ENCODE data around the gene SGSM2. TPM values are rescaled to one million over a fixed set of nuclear protein-coding genes. Genes with fewer than 3 reads are reported as not detected.

The SGSM2 gene
- total RNA-seq, 1 experiment from 2014 or later: 65.6 TPM

GRCh38 chr17:2397247-2398171 is 60.2 kb downstream of the SGSM2 start:
- Mint-ChIP-seq H3K9me3 (ENCODE audit: unreplicated experiment) (no peaks in the 10 kb centered on the region), H3K4me3 (ENCODE audit: unreplicated experiment) (peak overlapping the region; percentile 86), H3K4me1 (ENCODE audit: low read depth, unreplicated experiment) (peaks cover 29% of the 10 kb centered on the region), H3K27ac (ENCODE audit: unreplicated experiment) (peak overlapping the region; percentile 93), H3K27me3 (ENCODE audit: insufficient read depth, unreplicated experiment) (no peaks in the 10 kb centered on the region), H3K36me3 (ENCODE audit: insufficient read depth, unreplicated experiment) (peaks cover 70% of the 10 kb centered on the region)
- no peak for TF ChIP-seq CTCF (IDR thresholded peaks at IDR 0.05; ENCODE audit: insufficient read depth in 1 of 2, low read depth in 1 of 2, low read length in 1 of 2, severe bottlenecking in 1 of 2, unreplicated experiment in 1 of 2)
- Histone ChIP-seq H3K36me3 (ENCODE audit: control insufficient read depth, insufficient read depth, low read length) (no peaks in the 10 kb centered on the region), H3K4me3 (ENCODE audit: low read depth, low read length) (no peak overlapping the region; the same call in 1 of the 2 replicates), H3K27me3 (replicated peaks; ENCODE audit: control insufficient read depth, insufficient read depth, low read length) (no peaks in the 10 kb centered on the region), H3K9me3 (no peaks in the 10 kb centered on the region), H3K4me1 (peaks cover 41% of the 10 kb centered on the region)
- intact Hi-C loops (cut with micrococcal nuclease; ENCODE audit: unreplicated experiment): no loop called here
- POLR2A ChIA-PET: interaction anchor here (2.1 kb wide), 1 partner anchor 15 kb away, joined by 14 read pairs; no protein-coding TSS in a partner anchor
- no peak for DNase-seq
- BruUV-seq (replicated peaks): no TSS peak
- CTCF ChIA-PET: interaction anchor here (2.1 kb wide), 1 partner anchor 15 kb away, joined by 14 read pairs; no protein-coding TSS in a partner anchor

DNA sequence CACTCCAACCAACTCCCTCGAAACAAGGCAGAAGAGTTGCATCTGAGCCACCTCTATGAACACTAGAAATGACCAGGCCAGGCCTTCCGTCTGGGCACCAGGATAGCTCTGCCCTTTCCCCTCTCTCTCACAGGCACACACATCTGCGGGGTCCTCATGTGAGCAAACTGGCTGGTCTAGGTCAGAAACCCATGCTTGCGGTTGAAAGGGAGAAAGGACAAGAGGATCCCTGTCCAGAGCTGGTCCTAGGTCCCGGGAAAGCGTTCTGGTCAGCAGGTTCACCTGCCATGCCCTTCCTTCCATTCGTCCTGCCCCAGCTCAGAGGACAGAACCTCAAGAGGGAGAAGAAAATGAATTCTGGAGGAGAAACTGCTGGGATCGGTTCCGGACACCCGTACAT is 60.9 kb downstream of the SGSM2 start:
- no peaks in the 10 kb centered on the region for H3K27me3 Mint-ChIP-seq (ENCODE audit: insufficient read depth, unreplicated experiment)
- peak overlapping the region; percentile 93 for H3K27ac Mint-ChIP-seq (ENCODE audit: unreplicated experiment)
- ChIA-PET CTCF (interaction anchor here (1.6 to 2.1 kb wide), 2 partner anchors 15 to 18 kb away, joined by 14 to 18 read pairs; no protein-coding TSS in a partner anchor), POLR2A (interaction anchor here (1.1 to 2.1 kb wide), 4 partner anchors 9 to 62 kb away, joined by 4 to 14 read pairs (median 6); partner anchors contain the start of gene TSR1)
- H3K36me3 Mint-ChIP-seq (ENCODE audit: insufficient read depth, unreplicated experiment): peaks cover 70% of the 10 kb centered on the region
- H3K36me3 ChIP-seq (ENCODE audit: control insufficient read depth, insufficient read depth, low read length): no peaks in the 10 kb centered on the region
- H3K4me3 Mint-ChIP-seq (ENCODE audit: unreplicated experiment): peak overlapping the region; percentile 86
- no peak for DNase-seq
- H3K27me3 ChIP-seq (replicated peaks; ENCODE audit: control insufficient read depth, insufficient read depth, low read length): no peaks in the 10 kb centered on the region
- no TSS peak for BruUV-seq (replicated peaks)
- H3K9me3 Mint-ChIP-seq (ENCODE audit: unreplicated experiment): no peaks in the 10 kb centered on the region
- no peak for TF ChIP-seq CTCF (IDR thresholded peaks at IDR 0.05; ENCODE audit: insufficient read depth in 1 of 2, low read depth in 1 of 2, low read length in 1 of 2, severe bottlenecking in 1 of 2, unreplicated experiment in 1 of 2)
- intact Hi-C loops (cut with micrococcal nuclease; ENCODE audit: unreplicated experiment): no loop called here
- no peaks in the 10 kb centered on the region for H3K9me3 ChIP-seq
- H3K4me1 Mint-ChIP-seq (ENCODE audit: low read depth, unreplicated experiment): peaks cover 29% of the 10 kb centered on the region
- H3K4me3 ChIP-seq (ENCODE audit: low read depth, low read length): peak overlapping the region; percentile 51
- peaks cover 41% of the 10 kb centered on the region for H3K4me1 ChIP-seq
